Measurements from ENCODE around the gene SMTNL1.

The SMTNL1 gene

GRCh38 chr11:57546869-57547475 lies 9.6 kb downstream of the SMTNL1 start:
- DNase-seq: no peak

GRCh38 chr11:57547854-57548377 lies 10.5 kb downstream of the SMTNL1 start:
- no peak for DNase-seq

GRCh38 chr11:57549983-57550382 lies 12.6 kb downstream of the SMTNL1 start:
- DNase-seq: no peak

GRCh38 chr11:57551941-57552340 lies 14.5 kb downstream of the SMTNL1 start:
- DNase-seq: no peak

GRCh38 chr11:57552479-57552878 lies 15.1 kb downstream of the SMTNL1 start:
- DNase-seq: no peak

GRCh38 chr11:57555393-57555792 lies 18.0 kb downstream of the SMTNL1 start:
- DNase-seq: no peak

GRCh38 chr11:57556041-57556440 lies 18.6 kb downstream of the SMTNL1 start:
- DNase-seq: no peak

GRCh38 chr11:57560146-57560545 lies 22.8 kb downstream of the SMTNL1 start:
- DNase-seq: no peak

- no peak for DNase-seq
Measured at GRCh38 chr11:57562596-57562995, 25.2 kb downstream of the SMTNL1 start.

GRCh38 chr11:57566005-57566904 lies 28.9 kb downstream of the SMTNL1 start:
- DNase-seq: no peak

- DNase-seq: peak in 1 of 4 experiments; percentile 4
Measured at GRCh38 chr11:57566905-57567514, 29.6 kb downstream of the SMTNL1 start.

GRCh38 chr11:57567515-57568329 lies 30.3 kb downstream of the SMTNL1 start, which contains the start of gene UBE2L6:
UBE2L6 (minus strand) TSS chr11:57567672; CDS start chr11:57567611, 61 bp downstream.
- peak; percentile 31 to 51 (median 48) for DNase-seq

- peak; percentile 75 to 82 (median 80) for DNase-seq
Measured at GRCh38 chr11:57568330-57568766, 31.0 kb downstream of the SMTNL1 start.

GRCh38 chr11:57571606-57572005 lies 34.2 kb downstream of the SMTNL1 start:
- DNase-seq: no peak

- no peak for DNase-seq
Measured at GRCh38 chr11:57574061-57574460, 36.7 kb downstream of the SMTNL1 start.

GRCh38 chr11:57584341-57584740 lies 46.9 kb downstream of the SMTNL1 start:
- DNase-seq: no peak

GRCh38 chr11:57585301-57585700 lies 47.9 kb downstream of the SMTNL1 start:
- DNase-seq: no peak

GRCh38 chr11:57586711-57587245 lies 49.4 kb downstream of the SMTNL1 start:
- DNase-seq: no peak

GRCh38 chr11:57588046-57588710 lies 50.8 kb downstream of the SMTNL1 start:
- DNase-seq: no peak

- DNase-seq: no peak
Measured at GRCh38 chr11:57596266-57596885, 59.0 kb downstream of the SMTNL1 start.

- DNase-seq: no peak
Measured at GRCh38 chr11:57597461-57597915, 60.1 kb downstream of the SMTNL1 start, which contains the start of gene SERPING1. SERPING1 (plus strand) TSS chr11:57597685; CDS start chr11:57598271, 586 bp downstream.
